H1 (cell line): ENCODE data around the gene CTSH. TPM values are rescaled to one million over a fixed set of nuclear protein-coding genes. Genes with fewer than 3 reads are reported as not detected.
A peak's percentile ranks its signal among the peaks of the same experiment; 100 is the strongest.

Experiments
- CTCF ChIA-PET: fragments of 300-600 bp; sonication (Branson Sonifier 250); formaldehyde crosslinking; loops from one replicate; lab custom pipeline; 2021; ENCODE audit not compliant: partially characterized antibody; lab: Charles Lee
- POLR2A ChIA-PET: fragments of 300-600 bp; sonication (Branson Sonifier 250); formaldehyde crosslinking; loops from one replicate; lab custom pipeline; 2021; ENCODE audit warnings: inconsistent platforms; ENCODE audit not compliant: partially characterized antibody; lab: Charles Lee
- DNase-seq, 2 experiments: peaks; one replicate each; pipeline versions ENCODE4 v3.0.0 to v3.0.0-alpha.2; 2010 to 2022; ENCODE audit warnings: low spot score in 2 of 2, low read depth in 1 of 2, mixed read lengths in 1 of 2
- FAIRE-seq: peaks from 2 replicates; lab custom pipeline; 2011; peaks lifted over from hg19 to GRCh38; lab: Jason Lieb, UNC
- H2AFZ ChIP-seq: 2 replicates; pipeline ENCODE4 v1.8.1; 2012; ENCODE audit warnings: low read length, inconsistent platforms
- H2AK5ac ChIP-seq: 2 replicates; pipeline ENCODE4 v1.6.1; 2013; ENCODE audit warnings: low read depth, low read length
- H2BK120ac ChIP-seq: replicated peaks from 2 replicates; pipeline ENCODE3; 2013; ENCODE audit warnings: low read depth, low read length, inconsistent platforms
- H2BK12ac ChIP-seq: 2 replicates; pipeline ENCODE4 v1.6.1; 2013; ENCODE audit warnings: low read depth, low read length
- H2BK15ac ChIP-seq: 2 replicates; pipeline ENCODE4 v1.6.1; 2013; ENCODE audit warnings: low read length
- H2BK20ac ChIP-seq: 2 replicates; pipeline ENCODE4 v1.6.1; 2013; ENCODE audit warnings: low read length
- H2BK5ac ChIP-seq: 2 replicates; pipeline ENCODE4 v1.6.1; 2013; ENCODE audit warnings: low read depth, low read length
- H3K14ac ChIP-seq: 2 replicates; pipeline ENCODE4 v1.6.1; 2013; ENCODE audit warnings: inconsistent platforms; ENCODE audit not compliant: insufficient read length
- H3K18ac ChIP-seq: 2 replicates; pipeline ENCODE4 v1.6.1; 2013; ENCODE audit warnings: low read length; ENCODE audit errors: extremely low read depth
- H3K23ac ChIP-seq: 2 replicates; pipeline ENCODE4 v1.6.1; 2013; ENCODE audit warnings: inconsistent platforms; ENCODE audit not compliant: insufficient read length
- H3K23me2 ChIP-seq: 2 replicates; pipeline ENCODE4 v1.6.1; 2013; ENCODE audit warnings: low read depth, low read length
- H3K27ac ChIP-seq: 2 replicates; pipeline ENCODE4 v1.6.1; 2011; ENCODE audit warnings: low read depth, low read length, inconsistent platforms
- H3K27me3 ChIP-seq, 4 experiments: replicated peaks in 1 of 4; 1 replicate in 1 of 4; 2 replicates in 3 of 4; pipeline versions ENCODE4 v1.6.1 to v1.8.1; 2011 to 2013; ENCODE audit warnings: low read length in 3 of 4, mild to moderate bottlenecking in 3 of 4, inconsistent platforms in 2 of 4, mixed read lengths in 2 of 4, moderate library complexity in 1 of 4; ENCODE audit not compliant: control insufficient read depth in 3 of 4, insufficient read depth in 3 of 4; ENCODE audit errors: extremely low read depth in 1 of 4
- H3K36me3 ChIP-seq, 4 experiments: 2 replicates each; pipeline versions ENCODE4 v1.6.1 to v1.8.1; 2011 to 2013; ENCODE audit warnings: mild to moderate bottlenecking in 4 of 4, low read length in 3 of 4, moderate library complexity in 2 of 4, control low read depth in 1 of 4, inconsistent platforms in 1 of 4; ENCODE audit not compliant: insufficient read depth in 4 of 4, control insufficient read depth in 2 of 4
- H3K4ac ChIP-seq: replicated peaks from 2 replicates; pipeline ENCODE3; 2013; ENCODE audit warnings: low read length, low read depth, mixed read lengths, inconsistent platforms; ENCODE audit not compliant: insufficient read length
- H3K4me1 ChIP-seq, 4 experiments: replicated peaks in 1 of 4; 1 replicate in 1 of 4; 2 replicates in 3 of 4; pipeline versions ENCODE4 v1.6.1 to v1.8.1; 2011 to 2013; ENCODE audit warnings: low read length in 3 of 4, inconsistent platforms in 2 of 4, mixed read lengths in 1 of 4; ENCODE audit not compliant: insufficient read depth in 4 of 4, control insufficient read depth in 3 of 4
- H3K4me2 ChIP-seq, 2 experiments: 2 replicates each; pipeline versions ENCODE4 v1.6.1 to v1.8.1; 2011 to 2013; ENCODE audit warnings: low read depth in 2 of 2, low read length in 2 of 2, control low read depth in 1 of 2, inconsistent platforms in 1 of 2, mild to moderate bottlenecking in 1 of 2; ENCODE audit not compliant: insufficient read depth in 1 of 2
- H3K4me3 ChIP-seq, 4 experiments: fragments of 200-600, 300-600 bp in 1 of 4; sonication (generic), shearing (Covaris generic), sonication (Bioruptor Twin) in 1 of 4; 2 replicates each; pipeline versions ENCODE4 v1.5.1 to v1.8.1; 2011 to 2016; ENCODE audit warnings: low read length in 4 of 4, low read depth in 3 of 4, control low read depth in 2 of 4, inconsistent platforms in 2 of 4, mild to moderate bottlenecking in 2 of 4, mixed read lengths in 1 of 4, moderate library complexity in 1 of 4; ENCODE audit not compliant: insufficient read depth in 2 of 4; ENCODE audit errors: extremely low read depth in 1 of 4
- H3K56ac ChIP-seq: replicated peaks from 2 replicates; pipeline ENCODE3; 2013; ENCODE audit warnings: low read depth, mild to moderate bottlenecking, mixed read lengths, low read length, inconsistent platforms; ENCODE audit not compliant: insufficient read length
- H3K79me1 ChIP-seq: 2 replicates; pipeline ENCODE4 v1.6.1; 2013; ENCODE audit warnings: low read depth, low read length, control low read depth
- H3K79me2 ChIP-seq, 2 experiments: 2 replicates each; pipeline versions ENCODE4 v1.6.1 to v1.8.1; 2012 to 2013; ENCODE audit warnings: low read length in 2 of 2, mild to moderate bottlenecking in 2 of 2, inconsistent platforms in 1 of 2; ENCODE audit not compliant: insufficient read depth in 2 of 2, control insufficient read depth in 1 of 2
- H3K9ac ChIP-seq, 4 experiments: replicated peaks in 1 of 4; 1 replicate in 1 of 4; 2 replicates in 3 of 4; pipeline versions ENCODE4 v1.6.1 to v1.8.1; 2011 to 2013; ENCODE audit warnings: low read depth in 3 of 4, low read length in 3 of 4, control low read depth in 2 of 4, mild to moderate bottlenecking in 2 of 4, moderate library complexity in 2 of 4, inconsistent platforms in 1 of 4; ENCODE audit errors: extremely low read depth in 1 of 4
- H3K9me3 ChIP-seq, 2 experiments: 2 replicates each; pipeline versions ENCODE4 v1.6.1 to v1.8.1; 2012 to 2013; ENCODE audit warnings: mild to moderate bottlenecking in 2 of 2, moderate library complexity in 2 of 2, control low read depth in 1 of 2, inconsistent platforms in 1 of 2, low read depth in 1 of 2, low read length in 1 of 2, mixed read lengths in 1 of 2; ENCODE audit not compliant: insufficient read depth in 2 of 2
- H4K20me1 ChIP-seq, 2 experiments: replicated peaks in 1 of 2; 2 replicates each; pipeline versions ENCODE3 to v1.8.1; 2011 to 2013; ENCODE audit warnings: inconsistent platforms in 2 of 2, low read length in 2 of 2, mild to moderate bottlenecking in 1 of 2; ENCODE audit not compliant: insufficient read depth in 2 of 2, control insufficient read depth in 1 of 2
- H4K5ac ChIP-seq: 2 replicates; pipeline ENCODE4 v1.6.1; 2013; ENCODE audit warnings: low read length, low read depth, mixed read lengths, inconsistent platforms; ENCODE audit not compliant: insufficient read length
- H4K8ac ChIP-seq: 2 replicates; pipeline ENCODE4 v1.8.0; 2013; ENCODE audit warnings: mild to moderate bottlenecking, moderate library complexity, low read length, inconsistent platforms; ENCODE audit not compliant: insufficient read depth; ENCODE audit errors: extremely low read depth
- H4K91ac ChIP-seq: replicated peaks from 2 replicates; pipeline ENCODE3; 2013; ENCODE audit warnings: low read length, mixed read lengths, inconsistent platforms; ENCODE audit not compliant: insufficient read length
- CTCF ChIP-seq, 3 experiments: IDR thresholded peaks; 1 replicate in 2 of 3; 2 replicates in 1 of 3; pipeline versions ENCODE4 v1.5.1 to v1.6.1; 2011; ENCODE audit warnings: low read length in 3 of 3, mild to moderate bottlenecking in 3 of 3, inconsistent platforms in 2 of 3, low read depth in 1 of 3, moderate library complexity in 1 of 3; ENCODE audit not compliant: insufficient read depth in 1 of 3; ENCODE audit errors: control extremely low read depth in 1 of 3
- RAD21 ChIP-seq, 2 experiments: IDR thresholded peaks in 1 of 2; conservative IDR thresholded peaks in 1 of 2; 2 replicates each; pipeline ENCODE4 v1.6.1; 2011; ENCODE audit warnings: low read depth in 2 of 2, low read length in 2 of 2, improper control_type of control experiment in 1 of 2, inconsistent platforms in 1 of 2, mild to moderate bottlenecking in 1 of 2, moderate library complexity in 1 of 2
- TBP ChIP-seq: IDR thresholded peaks from 2 replicates; pipeline ENCODE4 v1.6.1; 2011; ENCODE audit warnings: low read depth, low read length, improper control_type of control experiment
- WGBS, 2 experiments: shearing (Covaris generic) in 1 of 2; methylation state at CpG; one replicate each; pipeline versions ENCODE4 v1.1.6 to v1.1.7; 2013 to 2015; ENCODE audit warnings: low lambda C conversion rate in 2 of 2, mixed read lengths in 2 of 2, inconsistent platforms in 1 of 2, low coverage in 1 of 2, missing lambda C conversion rate in 1 of 2; ENCODE audit not compliant: insufficient replicate concordance in 2 of 2, insufficient coverage in 1 of 2, insufficient read length in 1 of 2; ENCODE audit errors: extremely low coverage in 1 of 2, missing lambda C conversion rate in 1 of 2; 5-methylcytosine and 5-hydroxymethylcytosine counted together
- polyA plus RNA-seq, 7 experiments: library from polyadenylated mRNA; depleted of rRNA in 3 of 7; stranded (reverse) in 5 of 7; unstranded in 2 of 7; fragments of >200 nt in 5 of 7; fragments of 200-250 nt in 2 of 7; gene quantifications; 1 replicate in 5 of 7; 2 replicates in 1 of 7; 4 replicates in 1 of 7; pipeline versions ENCODE4 v1.2.1 to v1.2.3, GENCODE V29; 2011 to 2013; ENCODE audit warnings: missing spikeins in 2 of 7, mixed read lengths in 2 of 7
- total RNA-seq: library from RNA; stranded (reverse); fragmentation: NEBNext Ultra II Directional; extraction: Animal tissue kit (Norgen Biotek cat#: 25700); gene quantifications from 2 replicates; pipeline ENCODE4 v1.2.1, GENCODE V29; 2021

CTSH gene
- total and polyA plus RNA-seq, 2 of the 8 experiments (the other 6 are each of a cell fraction or from before 2014, with no cell fraction given), result 34.0 to 36.8 TPM

- Histone ChIP-seq H2BK120ac (no peak overlapping the region), H3K4me3 (no peak overlapping the region), H3K23ac (no peak overlapping the region), H4K8ac (peak overlapping the region; percentile 15; the same call in 1 of the 2 replicates), H3K56ac (no peak overlapping the region), H2AK5ac (no peak overlapping the region), H3K4me1 (no peaks in the 10 kb centered on the region), H3K79me2 (no peaks in the 10 kb centered on the region), H3K27ac (no peak overlapping the region), H4K5ac (no peak overlapping the region), H2AFZ (no peak overlapping the region), H4K20me1 (peaks cover 0 to 2% of the 10 kb centered on the region in 2 experiments), H2BK5ac (no peak overlapping the region), H2BK20ac (no peak overlapping the region), H3K4ac (no peak overlapping the region), H3K4me2 (no peak overlapping the region), H3K18ac (no peak overlapping the region), H3K23me2 (no peaks in the 10 kb centered on the region), H2BK12ac (no peak overlapping the region), H3K9me3 (no peaks in the 10 kb centered on the region), H2BK15ac (no peak overlapping the region), H3K14ac (no peak overlapping the region), H3K36me3 (peaks cover 0 to 21% (median 7%) of the 10 kb centered on the region in 4 experiments; a peak in 6 of 8 replicates), H3K79me1 (no peaks in the 10 kb centered on the region), H4K91ac (no peak overlapping the region), H3K27me3 (no peaks in the 10 kb centered on the region; a peak in 1 of 7 replicates), H3K9ac (no peak overlapping the region)
- DNase-seq, result no peak
- TF ChIP-seq CTCF (IDR thresholded peaks at IDR 0.05; ENCODE audit: control extremely low read depth in 1 of 3, insufficient read depth in 1 of 3, low read depth in 1 of 3, low read length in 3 of 3) (peak; percentile 20 to 33 (median 30)), RAD21 (IDR thresholded peaks at IDR 0.05 in 1 of 2, conservative IDR thresholded peaks at IDR 0.05 in 1 of 2; ENCODE audit: low read depth in 2 of 2, low read length in 2 of 2) (peak; percentile 29 to 50; a peak in 3 of 4 replicates), TBP (no peak)
- 91% methylated on average over 5 of the region's 5 CpGs; no CpG with 5 or more reads in 1 of the 2 experiments for WGBS, 2 experiments
- no peak for FAIRE-seq
- POLR2A ChIA-PET, result interaction anchor here (1.1 to 1.6 kb wide), 3 partner anchors 11 to 53 kb away, joined by 3 to 4 read pairs (median 3); no protein-coding TSS in a partner anchor
- CTCF ChIA-PET, result interaction anchor here (0.8 to 3.8 kb wide), 12 partner anchors 12 to 81 kb away, joined by 3 to 23 read pairs (median 6); partner anchors contain the start of gene CTSH
These were observed 18.7 kb downstream of the CTSH start for GRCh38 chr15:78925956-78926743.
